Nephron (organoid): Measurements from ENCODE around the gene APOOL.

Source experiments
- H3K27ac Mint-ChIP-seq, 3 experiments: 2 replicates each; pipeline ENCODE4 v1.8.0; 2020; ENCODE audit warnings: mixed read lengths in 3 of 3, mild to moderate bottlenecking in 2 of 3, moderate library complexity in 1 of 3
- H3K27me3 Mint-ChIP-seq: 2 replicates; pipeline ENCODE4 v1.8.0; 2021; ENCODE audit warnings: low read depth, mild to moderate bottlenecking, moderate library complexity, mixed read lengths
- H3K36me3 Mint-ChIP-seq: 2 replicates; pipeline ENCODE4 v1.8.0; 2020; ENCODE audit warnings: low read depth, mixed read lengths
- H3K4me1 Mint-ChIP-seq: 2 replicates; pipeline ENCODE4 v1.8.0; 2020; ENCODE audit warnings: mixed read lengths
- H3K4me3 Mint-ChIP-seq, 3 experiments: 2 replicates each; pipeline ENCODE4 v1.8.0; 2020; ENCODE audit warnings: mild to moderate bottlenecking in 3 of 3, mixed read lengths in 3 of 3, moderate library complexity in 2 of 3
- H3K9me3 Mint-ChIP-seq: 2 replicates; pipeline ENCODE4 v1.8.0; 2020; ENCODE audit warnings: mixed read lengths
- CTCF ChIP-seq, 3 experiments: fragments of 200-600 bp; sonication (generic); IDR thresholded peaks; one replicate each; pipeline ENCODE4 v1.5.0; 2021; ENCODE audit warnings: antibody characterized with exemption in 3 of 3; ENCODE audit not compliant: unreplicated experiment in 3 of 3

The APOOL gene

GRCh38 chrX:85140964-85141363 lies 137.3 kb downstream of the APOOL start:
- Mint-ChIP-seq H3K36me3 (no peaks in the 10 kb centered on the region), H3K4me1 (no peaks in the 10 kb centered on the region), H3K9me3 (peaks cover 3% of the 10 kb centered on the region), H3K27ac (no peak overlapping the region), H3K4me3 (no peak overlapping the region), H3K27me3 (no peaks in the 10 kb centered on the region)
- TF ChIP-seq CTCF (IDR thresholded peaks at IDR 0.05; ENCODE audit: unreplicated experiment in 3 of 3): no peak
